OCI-LY7 (cell line): ENCODE data around the gene NCF1.
"Not testable (repeated sequence)": the region's sequence is repeated elsewhere in the genome, so short reads cannot be mapped to it uniquely, and the experiment has no call there.

Experiments
- EZH2phosphoT487 ChIP-seq: fragments of 200-600 bp; sonication (generic); IDR thresholded peaks from 2 replicates; pipeline ENCODE4 v1.6.1; 2018; ENCODE audit warnings: low read depth, borderline replicate concordance, mild to moderate bottlenecking, mixed run types, antibody characterized with exemption, low read length, moderate library complexity, mixed read lengths
- TF ChIP-seq, protein P1 (sequence below): fragments of 200-600 bp; sonication (generic); conservative IDR thresholded peaks from 2 replicates; pipeline ENCODE4 v1.5.1; 2014; ENCODE audit warnings: mild to moderate bottlenecking, antibody characterized with exemption, low read length, moderate library complexity, mixed read lengths

DNA sequence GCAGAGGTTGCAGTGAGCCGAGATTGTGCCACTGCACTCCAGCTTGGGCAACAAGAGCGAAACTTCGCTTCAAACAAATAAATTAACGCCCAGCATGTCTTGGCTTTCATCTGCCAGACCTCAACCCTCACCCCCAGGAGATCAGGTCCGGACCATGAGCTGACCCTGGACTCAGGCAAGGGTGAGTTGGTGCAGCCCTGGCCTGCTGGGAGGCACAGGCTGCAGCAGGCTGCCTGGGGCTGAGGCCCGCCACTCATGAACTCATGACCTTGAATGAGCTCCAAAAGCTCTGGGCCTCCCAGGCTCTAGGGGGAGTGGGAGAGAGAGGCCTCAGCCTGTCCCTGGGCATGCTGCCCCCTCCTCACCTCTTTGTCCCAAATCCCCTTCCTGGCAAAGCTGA is 1.7 kb upstream of the NCF1 start:
- TF ChIP-seq, protein P1, sequence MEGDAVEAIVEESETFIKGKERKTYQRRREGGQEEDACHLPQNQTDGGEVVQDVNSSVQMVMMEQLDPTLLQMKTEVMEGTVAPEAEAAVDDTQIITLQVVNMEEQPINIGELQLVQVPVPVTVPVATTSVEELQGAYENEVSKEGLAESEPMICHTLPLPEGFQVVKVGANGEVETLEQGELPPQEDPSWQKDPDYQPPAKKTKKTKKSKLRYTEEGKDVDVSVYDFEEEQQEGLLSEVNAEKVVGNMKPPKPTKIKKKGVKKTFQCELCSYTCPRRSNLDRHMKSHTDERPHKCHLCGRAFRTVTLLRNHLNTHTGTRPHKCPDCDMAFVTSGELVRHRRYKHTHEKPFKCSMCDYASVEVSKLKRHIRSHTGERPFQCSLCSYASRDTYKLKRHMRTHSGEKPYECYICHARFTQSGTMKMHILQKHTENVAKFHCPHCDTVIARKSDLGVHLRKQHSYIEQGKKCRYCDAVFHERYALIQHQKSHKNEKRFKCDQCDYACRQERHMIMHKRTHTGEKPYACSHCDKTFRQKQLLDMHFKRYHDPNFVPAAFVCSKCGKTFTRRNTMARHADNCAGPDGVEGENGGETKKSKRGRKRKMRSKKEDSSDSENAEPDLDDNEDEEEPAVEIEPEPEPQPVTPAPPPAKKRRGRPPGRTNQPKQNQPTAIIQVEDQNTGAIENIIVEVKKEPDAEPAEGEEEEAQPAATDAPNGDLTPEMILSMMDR, result not testable (repeated sequence)
- TF ChIP-seq EZH2phosphoT487, result not testable (repeated sequence)
